ENCODE data around the gene ELL3. TPM values are rescaled to one million over a fixed set of nuclear protein-coding genes. Genes with fewer than 3 reads are reported as not detected.
"Not testable (repeated sequence)": the region's sequence is repeated elsewhere in the genome, so short reads cannot be mapped to it uniquely, and the experiment has no call there.

The ELL3 gene
- total RNA-seq, 1 experiment from 2014 or later = 1.3 TPM

DNA sequence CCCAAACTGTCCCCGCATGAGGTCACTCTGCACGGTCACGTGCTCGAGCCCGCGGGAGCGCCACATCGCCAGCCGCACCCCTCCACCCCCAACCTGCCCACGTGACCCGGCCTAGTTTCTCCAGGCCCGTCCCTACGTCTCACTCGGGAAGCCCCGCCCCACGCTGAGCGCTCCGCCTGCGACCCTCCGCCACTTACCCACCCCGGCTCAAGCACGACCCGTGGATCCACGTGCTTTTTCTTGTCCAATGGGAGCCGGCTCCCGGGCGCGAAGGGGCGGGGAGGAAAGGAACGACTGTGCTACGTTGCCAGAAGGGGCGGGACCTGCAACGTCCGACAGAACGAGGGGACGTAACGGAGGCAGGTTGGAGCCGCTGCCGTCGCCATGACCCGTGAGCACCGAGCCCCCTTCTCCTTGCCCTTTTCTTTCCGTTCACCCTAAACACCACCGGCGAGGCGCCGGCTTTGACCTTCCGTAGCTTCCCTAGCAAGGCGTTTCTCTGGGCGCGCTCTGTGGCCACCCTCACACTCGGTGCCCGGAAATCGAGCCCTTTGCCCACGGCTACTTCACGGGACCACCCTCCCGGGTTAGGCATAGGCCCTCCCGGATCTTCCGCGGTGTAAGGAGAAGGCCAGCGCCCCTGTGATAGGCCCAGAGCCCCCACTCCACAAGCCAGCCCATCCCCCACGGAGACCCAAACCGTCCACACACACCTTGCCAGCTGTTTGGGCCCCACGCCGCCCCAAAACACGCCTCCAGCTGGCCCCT lies 15.4 kb upstream of the ELL3 start, which contains the start of gene SERF2:
Gene SERF2, plus strand, starts transcription at position 328 of the 768 bp plus-strand sequence. Its CDS starts 57 bp downstream, at position 385.
- DNase-seq (ENCODE audit: low spot score) = peak; percentile 99

DNA sequence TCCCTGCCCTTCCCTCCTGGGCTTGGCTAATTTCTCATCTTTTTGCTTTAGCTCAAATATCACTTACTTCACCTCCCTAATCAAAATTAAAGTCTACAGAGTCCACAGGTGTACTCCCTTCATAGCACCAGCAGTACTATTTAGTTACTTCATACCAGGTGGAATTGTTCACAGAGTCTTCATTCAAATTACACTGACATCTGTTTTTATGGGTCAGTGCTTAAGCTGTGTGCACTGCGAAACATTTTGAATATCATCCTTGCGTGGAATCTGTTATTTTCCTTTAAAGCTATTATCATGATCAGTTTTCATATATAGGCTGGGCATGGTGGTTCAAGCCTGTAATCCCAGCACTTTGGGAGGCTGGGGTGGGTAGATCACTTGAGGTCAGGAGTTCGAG lies 12.6 kb upstream of the ELL3 start:
- DNase-seq (ENCODE audit: low spot score) = no peak

DNA sequence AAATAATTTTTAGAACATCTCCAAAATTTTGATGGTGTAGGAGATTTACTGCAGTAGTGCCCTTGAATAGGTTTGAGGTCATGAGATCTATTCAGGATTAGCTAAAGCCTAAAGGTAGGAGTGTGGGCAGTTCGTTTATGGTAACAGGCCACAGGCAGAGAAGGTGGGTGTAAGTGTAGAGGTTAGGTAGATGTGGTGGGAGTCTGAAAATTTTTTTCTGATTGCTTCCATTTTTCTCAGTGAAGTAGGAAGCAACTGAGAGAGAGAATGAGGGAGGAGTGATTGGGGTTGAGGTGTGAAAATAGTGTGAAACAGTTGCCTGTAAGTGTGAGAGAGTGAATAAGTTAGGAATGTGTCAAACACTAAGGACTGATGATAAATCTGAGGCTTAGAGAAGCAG lies 2.2 kb upstream of the ELL3 start:
- DNase-seq (ENCODE audit: low spot score) = no peak

DNA sequence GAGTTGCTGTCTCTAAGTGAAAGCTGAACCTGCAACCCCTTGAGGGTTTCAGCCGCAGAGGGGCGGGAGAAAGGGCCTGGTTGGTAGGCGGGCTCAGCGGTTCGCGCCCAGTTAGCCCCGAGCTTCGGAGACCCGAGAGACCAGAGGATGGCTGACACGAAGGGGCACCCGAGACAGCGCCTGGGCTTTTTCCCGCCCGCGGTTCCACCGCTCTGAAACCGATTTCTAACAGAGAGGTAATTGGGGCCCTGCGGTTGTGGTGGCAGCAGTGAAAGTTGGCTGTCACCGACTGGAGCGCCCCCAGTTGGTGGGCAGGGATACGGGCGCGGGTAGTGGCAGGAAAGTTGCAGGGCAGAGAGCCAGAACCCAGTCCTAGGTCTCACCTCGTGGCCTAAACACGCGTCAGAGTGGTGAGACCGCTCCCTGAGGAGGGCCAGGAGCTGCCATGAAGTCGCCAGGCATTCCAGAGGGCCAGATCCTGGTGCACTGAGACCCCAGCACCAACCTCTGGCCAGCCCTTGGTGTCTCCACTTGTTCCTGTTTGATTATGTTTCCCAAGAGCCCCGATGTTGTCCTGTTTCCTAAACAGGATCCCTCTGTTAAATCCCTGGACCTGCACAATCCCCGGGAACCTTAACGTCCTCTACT lies 625 bp upstream of the ELL3 start:
- DNase-seq (ENCODE audit: low spot score) = peak; percentile 74

DNA sequence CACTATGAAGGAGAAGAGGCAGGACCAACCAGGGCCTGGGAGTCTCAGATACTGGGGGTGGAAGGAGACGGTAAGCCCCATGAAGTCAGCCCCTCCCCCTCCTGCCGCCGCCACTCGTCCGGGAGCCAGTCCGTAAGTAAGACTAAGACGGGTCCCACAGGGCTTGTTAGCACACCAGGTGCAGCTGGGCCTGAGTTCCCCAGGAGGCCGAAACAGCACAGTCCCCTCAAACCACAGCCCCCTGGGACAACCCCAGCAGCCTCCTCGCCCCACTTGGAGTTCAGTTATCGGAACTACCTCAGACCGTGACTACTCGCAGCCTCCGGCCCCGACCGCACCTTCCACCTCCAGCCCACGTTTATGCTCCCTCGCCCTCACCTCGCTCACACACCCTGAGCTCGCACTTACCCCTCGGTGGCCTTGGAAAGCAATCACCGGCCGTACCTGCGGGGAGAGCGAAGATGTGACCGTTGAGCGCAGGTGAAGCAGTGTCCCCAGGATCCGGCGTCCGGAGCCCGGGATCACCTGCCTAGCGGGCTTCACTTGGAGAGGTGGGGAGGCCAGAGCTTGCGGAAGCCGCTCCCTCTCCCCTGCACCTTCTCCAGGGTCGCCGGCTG lies 557 bp downstream of the ELL3 start:
- no peak for DNase-seq (ENCODE audit: low spot score)

DNA sequence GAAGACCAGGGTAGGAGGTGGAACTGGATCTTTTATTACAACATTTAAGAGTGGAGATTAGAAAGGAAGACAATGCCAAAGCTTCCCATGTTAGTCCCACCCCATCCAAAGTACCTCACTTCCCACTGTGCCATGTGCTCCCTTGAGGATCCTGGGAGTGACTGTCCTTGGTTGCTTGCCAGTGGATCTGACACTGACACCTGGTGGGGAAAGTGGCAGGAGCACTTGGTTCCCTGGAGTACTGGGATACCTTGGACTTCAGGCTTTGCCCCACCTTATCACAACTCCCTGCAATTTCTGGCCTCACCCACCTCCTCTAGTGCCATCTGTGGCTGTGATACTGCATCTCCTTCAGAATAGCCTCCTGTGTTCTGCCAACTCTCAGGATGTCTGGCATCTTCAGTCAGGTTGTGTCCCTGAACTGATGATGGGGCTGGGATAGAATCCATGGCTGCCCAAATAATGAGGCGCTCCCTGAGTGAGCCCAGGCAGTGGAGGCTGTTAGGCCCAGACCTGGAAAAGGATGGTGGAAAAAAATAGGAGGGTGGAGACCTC lies 1.3 kb downstream of the ELL3 start:
- DNase-seq (ENCODE audit: low spot score) = peak; percentile 71

DNA sequence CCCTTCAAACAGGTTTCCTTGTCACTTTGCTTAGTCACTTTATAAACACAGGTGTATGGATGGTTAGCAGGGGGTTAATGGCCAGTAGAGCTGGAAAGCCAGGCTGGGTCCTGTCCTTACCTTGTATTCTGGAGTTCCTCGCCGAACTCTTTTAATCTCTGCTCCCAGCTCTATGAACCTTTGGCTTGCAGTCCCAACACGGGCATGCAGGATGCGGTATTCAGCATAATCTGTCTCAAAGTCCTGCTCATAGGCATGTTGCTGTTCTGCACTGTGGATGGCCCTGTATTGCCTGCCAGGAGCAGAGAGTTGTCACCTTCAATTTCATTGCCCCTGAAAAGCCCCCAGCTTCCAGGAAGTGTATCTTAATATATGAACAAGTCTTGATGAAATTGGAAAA lies 2.7 kb downstream of the ELL3 start:
- DNase-seq (ENCODE audit: low spot score) = no peak

DNA sequence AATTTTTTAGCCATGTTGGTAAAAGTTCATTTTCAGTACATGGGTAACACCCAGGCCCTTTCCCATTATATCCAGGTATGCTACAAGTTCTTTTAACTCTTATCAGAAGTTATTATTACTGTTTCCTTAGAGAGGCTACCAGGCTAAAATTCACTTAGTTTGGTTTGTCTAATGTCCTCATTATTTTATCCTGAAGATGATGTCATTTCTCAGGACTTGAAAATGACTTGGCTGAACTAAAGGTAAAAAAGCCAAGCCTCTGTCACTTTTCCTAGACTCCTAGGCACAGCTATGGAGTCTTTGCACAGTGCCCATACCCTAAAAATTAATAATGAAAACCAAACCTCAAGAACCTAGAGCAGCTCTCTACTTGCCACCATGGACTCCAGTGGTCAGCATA lies 4.1 kb downstream of the ELL3 start:
- DNase-seq (ENCODE audit: low spot score) = no peak

DNA sequence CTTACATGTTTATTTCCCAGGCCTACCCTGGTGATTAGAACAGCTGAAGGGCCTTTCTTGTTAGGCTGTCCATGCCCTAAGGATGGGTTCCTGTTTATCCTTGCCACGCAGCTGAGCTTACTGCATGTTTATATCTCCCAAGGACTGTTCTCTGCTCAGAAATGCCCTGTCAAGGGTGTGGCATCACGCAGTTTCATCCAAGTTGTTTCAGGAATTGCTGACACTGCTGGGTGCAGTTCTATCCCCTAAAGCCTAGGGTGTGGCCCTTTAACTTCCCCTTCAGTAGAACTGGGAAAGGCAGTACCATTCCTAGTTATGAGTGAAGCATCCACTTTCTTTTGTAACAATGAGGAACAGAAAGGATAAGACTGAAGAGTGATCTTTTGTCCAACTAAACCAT lies 5.0 kb downstream of the ELL3 start:
- no peak for DNase-seq (ENCODE audit: low spot score)

DNA sequence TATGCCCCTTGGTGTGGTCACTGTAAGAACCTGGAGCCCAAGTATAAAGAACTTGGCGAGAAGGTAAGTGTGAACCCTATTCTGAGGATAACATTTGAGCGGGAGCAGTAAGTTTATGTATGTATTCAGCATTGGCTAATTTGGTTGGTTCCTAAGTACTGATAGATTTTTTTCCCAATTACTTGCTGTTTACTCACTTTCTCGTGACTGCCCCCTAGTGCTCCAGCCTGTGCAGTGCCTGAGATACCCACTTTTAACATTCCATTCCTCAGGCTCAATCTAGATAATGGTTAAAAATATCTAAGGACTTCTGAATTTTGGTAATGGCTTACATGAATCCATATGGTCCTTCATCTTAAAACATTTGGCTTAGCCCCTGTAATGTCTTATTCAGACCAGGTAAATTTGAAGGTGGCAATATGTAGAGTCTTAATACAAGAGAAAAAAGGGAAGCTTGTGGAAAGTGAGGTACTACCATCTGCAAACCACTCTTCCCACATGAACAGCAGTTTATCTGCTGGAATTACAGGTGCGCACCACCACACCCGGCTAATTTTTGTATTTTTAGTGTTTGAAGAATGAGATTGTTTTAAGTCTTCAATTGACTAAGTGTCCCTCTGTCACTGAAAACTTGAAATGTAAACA lies 7.1 kb downstream of the ELL3 start:
- peak; percentile 42 for DNase-seq (ENCODE audit: low spot score)

DNA sequence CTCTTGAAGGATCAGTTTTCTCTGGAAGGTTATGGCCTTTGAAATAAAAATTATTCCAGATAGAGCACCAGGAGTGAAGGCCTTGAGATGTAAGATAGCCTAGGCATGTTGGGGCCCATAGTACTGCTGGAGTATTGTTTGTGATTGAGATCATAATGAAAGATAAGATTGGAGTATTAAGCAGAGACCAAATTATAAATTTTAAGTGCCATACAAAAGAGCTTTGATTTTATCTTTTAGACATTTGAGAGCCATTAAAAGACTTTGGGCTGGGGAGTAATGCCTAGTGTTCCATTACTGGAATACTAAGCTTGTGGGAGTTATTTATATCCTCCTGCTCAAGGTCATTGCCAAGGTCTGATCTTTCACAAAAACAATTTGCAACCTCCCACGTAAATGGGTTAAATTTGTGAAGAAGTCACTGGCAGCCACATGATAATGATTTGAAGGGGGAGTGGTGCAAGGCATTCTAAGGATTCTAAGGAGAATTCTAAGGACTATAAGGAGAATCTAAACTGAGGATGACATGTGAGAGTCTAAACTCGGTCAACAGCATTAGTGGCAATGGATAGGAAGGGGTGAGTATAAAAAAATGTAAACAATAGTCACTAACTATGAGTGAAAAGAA lies 12.8 kb downstream of the ELL3 start:
- DNase-seq (ENCODE audit: low spot score) = no peak

DNA sequence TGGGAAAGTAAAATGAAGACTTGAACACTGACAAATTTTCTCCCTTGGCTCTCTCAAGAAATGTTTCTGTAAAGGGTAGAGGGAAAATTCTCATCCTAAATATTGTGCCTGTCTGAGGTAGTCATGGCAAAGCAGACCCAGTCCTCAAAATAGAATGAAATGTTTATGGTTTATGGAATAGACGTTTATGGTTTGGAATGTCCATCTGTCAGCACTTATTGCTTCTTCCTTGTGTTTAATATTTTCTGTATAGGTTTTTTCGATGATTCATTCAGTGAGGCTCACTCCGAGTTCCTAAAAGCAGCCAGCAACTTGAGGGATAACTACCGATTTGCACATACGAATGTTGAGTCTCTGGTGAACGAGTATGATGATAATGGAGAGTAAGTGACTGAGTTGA lies 13.9 kb downstream of the ELL3 start:
- DNase-seq (ENCODE audit: low spot score) = no peak

DNA sequence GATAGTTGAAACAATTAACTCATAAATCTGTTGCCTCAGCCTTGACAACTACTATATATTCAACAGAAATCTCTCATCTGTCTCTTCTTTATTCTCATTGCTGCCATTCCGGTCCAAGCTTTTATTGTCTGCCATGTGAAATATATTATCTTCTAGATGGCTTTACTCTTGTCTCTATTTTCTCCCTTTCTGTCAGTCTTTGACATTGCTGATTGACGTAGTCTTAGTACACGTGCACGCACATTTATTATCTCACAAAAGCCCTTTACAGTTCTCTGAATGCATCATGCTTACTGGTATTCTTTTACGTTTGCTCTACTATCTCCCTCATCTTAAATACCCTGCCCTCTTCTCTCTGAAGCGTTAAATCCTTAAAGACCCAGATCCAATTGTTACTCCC lies 24.9 kb downstream of the ELL3 start:
- DNase-seq (ENCODE audit: low spot score) = no peak

DNA sequence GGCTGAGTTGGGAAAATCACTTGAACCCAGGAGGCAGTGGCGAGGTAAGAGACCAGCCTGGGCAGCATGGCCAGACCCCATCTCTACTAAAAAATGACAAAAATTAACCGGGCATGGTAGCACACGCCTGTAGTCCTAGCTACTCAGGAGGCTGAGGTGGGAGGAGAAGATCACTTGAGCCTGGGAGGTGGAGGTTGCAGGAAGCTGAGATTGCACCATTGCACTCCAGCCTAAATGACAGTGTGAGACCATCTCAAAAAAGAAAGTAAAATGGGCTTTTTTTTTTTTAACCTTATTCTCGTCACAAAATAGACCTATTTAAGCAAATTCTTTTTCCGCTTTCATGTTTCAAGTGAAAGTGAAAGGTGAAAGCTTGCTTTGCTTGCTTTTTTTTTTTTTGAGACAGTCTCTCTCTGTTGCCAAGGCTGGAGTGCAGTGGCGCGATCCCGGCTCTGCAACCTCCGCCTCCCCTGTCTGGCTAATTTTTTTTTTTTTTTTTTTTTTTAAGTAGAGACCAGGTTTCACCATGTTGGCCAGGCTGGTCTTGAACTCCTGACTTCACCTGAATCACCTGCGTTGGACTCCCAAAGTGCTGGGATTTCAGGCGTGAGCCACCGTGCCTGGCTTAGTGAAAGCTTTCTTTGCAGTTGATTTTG lies 26.9 kb downstream of the ELL3 start:
- no peak for DNase-seq (ENCODE audit: low spot score)

DNA sequence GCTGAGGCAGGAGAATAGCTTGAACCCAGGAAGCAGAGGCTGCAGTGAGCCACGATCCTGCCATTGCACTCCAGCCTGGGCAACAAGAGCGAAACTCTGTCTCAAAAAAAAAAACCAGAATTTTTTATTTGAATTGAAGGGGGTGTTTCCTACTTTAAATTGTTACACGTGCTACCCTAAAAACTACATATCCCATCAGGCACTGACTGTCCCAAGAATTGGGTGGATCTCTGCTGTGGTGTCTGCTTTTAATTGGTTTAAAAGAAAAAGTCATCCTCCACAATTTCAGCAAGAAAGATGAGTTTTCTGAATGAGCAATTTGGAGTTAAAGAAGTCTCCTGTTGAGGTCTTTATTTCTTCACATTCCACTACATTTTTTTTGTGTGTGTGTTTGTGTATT lies 28.4 kb downstream of the ELL3 start:
- no peak for DNase-seq (ENCODE audit: low spot score)

DNA sequence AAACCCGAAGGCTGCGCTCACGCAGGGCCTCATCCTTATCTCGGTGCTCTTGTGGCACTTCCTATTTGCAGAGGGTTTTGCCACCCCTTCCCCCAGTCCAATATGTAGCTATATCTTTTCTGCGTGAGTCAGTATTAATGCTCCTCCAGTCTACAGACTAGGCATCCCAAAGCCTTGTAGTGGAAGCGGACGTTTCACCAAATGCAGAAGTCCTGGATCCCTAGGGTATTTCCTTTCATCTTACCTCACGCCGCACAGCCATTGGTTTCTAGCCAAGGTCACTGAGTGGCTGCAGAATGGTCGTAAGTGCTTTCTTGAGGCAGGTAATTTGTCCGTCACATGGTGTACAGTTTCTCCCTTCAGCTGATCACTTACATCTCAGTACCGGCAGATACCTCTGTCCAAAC lies 29.9 kb downstream of the ELL3 start:
- peak; percentile 5 for DNase-seq (ENCODE audit: low spot score)

DNA sequence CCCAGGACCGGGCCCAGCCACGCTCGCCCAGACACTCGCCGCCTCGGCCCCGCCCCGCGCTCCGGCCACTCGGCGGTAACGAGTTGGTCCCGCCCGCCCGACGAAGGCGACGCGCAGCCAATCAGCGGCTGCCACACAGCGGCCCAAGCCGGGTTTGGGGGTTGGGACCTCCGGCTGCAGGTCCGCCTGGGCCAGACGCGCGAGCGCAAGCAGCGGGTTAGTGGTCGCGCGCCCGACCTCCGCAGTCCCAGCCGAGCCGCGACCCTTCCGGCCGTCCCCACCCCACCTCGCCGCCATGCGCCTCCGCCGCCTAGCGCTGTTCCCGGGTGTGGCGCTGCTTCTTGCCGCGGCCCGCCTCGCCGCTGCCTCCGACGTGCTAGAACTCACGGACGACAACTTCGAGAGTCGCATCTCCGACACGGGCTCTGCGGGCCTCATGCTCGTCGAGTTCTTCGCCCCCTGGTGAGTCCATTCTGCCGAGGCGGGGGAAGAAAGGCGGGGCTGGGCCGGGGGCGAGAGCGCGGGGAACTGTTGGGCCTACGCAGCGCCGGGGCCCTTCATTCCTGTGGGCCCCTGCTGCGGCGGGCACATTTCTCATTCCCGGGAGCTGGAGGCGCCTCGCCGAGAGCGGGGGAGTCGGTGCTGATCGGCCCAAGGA lies 30.4 kb downstream of the ELL3 start, which contains the start of gene PDIA3:
Gene PDIA3, plus strand, starts transcription at position 194 of the 658 bp plus-strand sequence. Its CDS starts 102 bp downstream, at position 296.
- peak; percentile 81 for DNase-seq (ENCODE audit: low spot score)

DNA sequence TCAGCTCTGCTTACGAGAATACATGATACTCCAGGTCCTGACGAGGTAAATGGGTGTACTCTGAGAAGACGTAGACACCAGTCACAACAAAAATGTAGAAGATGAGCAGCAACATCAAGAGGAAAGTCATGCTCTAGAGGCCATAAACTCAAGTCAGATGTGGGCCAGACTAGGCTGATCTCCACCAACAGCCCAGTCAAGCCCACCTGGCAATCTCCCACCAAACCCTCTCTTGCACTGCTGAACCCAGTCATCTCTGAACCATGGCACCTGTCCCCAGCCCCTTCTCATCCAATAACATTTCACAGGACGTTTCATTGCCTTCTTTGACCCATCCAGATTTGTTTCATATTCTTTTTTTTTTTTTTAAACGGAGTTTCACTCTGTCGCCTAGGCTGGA lies 41.4 kb downstream of the ELL3 start:
- no peak for DNase-seq (ENCODE audit: low spot score)

DNA sequence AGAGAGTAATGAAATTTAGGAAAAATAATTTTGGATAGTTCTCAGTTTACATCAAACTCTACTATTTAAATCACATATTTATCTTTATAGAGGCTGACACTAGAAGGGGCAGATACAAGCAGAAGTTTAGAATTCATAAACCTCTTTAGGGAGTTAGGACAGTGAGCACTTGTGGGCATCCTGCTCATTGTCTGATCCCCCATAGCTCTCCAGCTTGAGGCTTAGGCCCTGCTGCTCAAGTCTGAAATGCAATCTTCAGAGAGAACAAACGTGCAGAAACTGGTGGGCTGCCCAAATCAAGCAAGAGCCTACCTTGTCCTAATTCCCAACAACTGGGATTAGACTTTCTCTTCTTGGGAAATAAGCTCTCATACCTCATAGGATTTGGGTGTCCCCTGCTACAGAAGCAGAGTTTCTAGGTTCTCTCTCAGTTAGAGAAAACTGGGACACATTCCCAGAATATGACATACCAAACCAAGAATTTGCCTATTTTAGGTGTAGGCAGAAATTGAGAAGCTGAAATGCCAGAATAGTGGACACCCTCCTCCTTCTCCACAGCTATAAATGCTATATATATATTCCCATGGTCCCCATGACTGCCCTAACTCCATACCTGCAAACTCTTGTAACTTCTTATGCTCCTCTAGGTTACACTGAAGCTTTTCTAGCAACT lies 48.6 kb downstream of the ELL3 start:
- DNase-seq (ENCODE audit: low spot score) = not testable (repeated sequence)

DNA sequence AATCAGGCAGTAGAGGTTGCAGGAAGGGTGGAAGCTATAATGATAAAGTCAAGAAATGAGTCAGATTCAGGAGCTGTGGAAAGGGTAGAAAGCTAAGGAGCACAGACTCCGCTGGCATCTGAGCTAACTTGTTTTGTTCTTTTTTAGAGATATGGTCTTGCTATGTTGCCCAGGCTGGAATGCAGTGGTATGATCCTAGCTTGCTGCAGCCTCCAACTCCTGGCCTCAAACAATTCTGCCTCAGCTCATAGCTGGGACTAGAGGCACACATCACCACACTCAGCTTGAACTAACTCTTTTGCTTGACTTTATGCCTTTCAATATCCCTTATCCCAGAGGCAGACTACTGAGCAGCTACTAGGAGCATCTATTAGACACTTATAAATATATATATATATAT lies 50.5 kb downstream of the ELL3 start:
- DNase-seq (ENCODE audit: low spot score) = not testable (repeated sequence)
